HG03064 (cell line): ENCODE data around the gene RASD2.

Source experiments
- ATAC-seq: cut with Tn5 transposase; IDR thresholded peaks from one replicate; pipeline ENCODE4 v1.9.1; 2021; ENCODE audit warnings: low read depth; ENCODE audit not compliant: unreplicated experiment

Gene RASD2

GRCh38 chr22:35517769-35518530 lies 22.7 kb upstream of the RASD2 start:
- no peak for ATAC-seq

GRCh38 chr22:35518811-35519210 lies 21.8 kb upstream of the RASD2 start:
- no peak for ATAC-seq

- no peak for ATAC-seq
Measured at GRCh38 chr22:35519306-35520000, 21.2 kb upstream of the RASD2 start.

GRCh38 chr22:35521358-35522224 lies 19.0 kb upstream of the RASD2 start:
- no peak for ATAC-seq

- no peak for ATAC-seq
Measured at GRCh38 chr22:35522225-35523149, 18.1 kb upstream of the RASD2 start.

- no peak for ATAC-seq
Measured at GRCh38 chr22:35523167-35523947, 17.3 kb upstream of the RASD2 start.

GRCh38 chr22:35524966-35525686 lies 15.5 kb upstream of the RASD2 start:
- ATAC-seq = no peak

- ATAC-seq = no peak
Measured at GRCh38 chr22:35525687-35526332, 14.8 kb upstream of the RASD2 start.

- no peak for ATAC-seq
Measured at GRCh38 chr22:35526333-35526979, 14.2 kb upstream of the RASD2 start.

GRCh38 chr22:35528927-35529326 lies 11.7 kb upstream of the RASD2 start:
- ATAC-seq = no peak

- ATAC-seq = no peak
Measured at GRCh38 chr22:35530700-35531099, 9.9 kb upstream of the RASD2 start.

- no peak for ATAC-seq
Measured at GRCh38 chr22:35531202-35531601, 9.4 kb upstream of the RASD2 start.

GRCh38 chr22:35531676-35532075 lies 9.0 kb upstream of the RASD2 start:
- ATAC-seq = no peak

- ATAC-seq = no peak
Measured at GRCh38 chr22:35533365-35534029, 7.1 kb upstream of the RASD2 start.

- ATAC-seq = no peak
Measured at GRCh38 chr22:35534091-35534490, 6.5 kb upstream of the RASD2 start.

- no peak for ATAC-seq
Measured at GRCh38 chr22:35537232-35537631, 3.4 kb upstream of the RASD2 start.

- ATAC-seq = no peak
Measured at GRCh38 chr22:35538801-35539321, 1.8 kb upstream of the RASD2 start.
